Measurements from ENCODE around the gene EIPR1.
"Not testable (repeated sequence)": the region's sequence is repeated elsewhere in the genome, so short reads cannot be mapped to it uniquely, and the experiment has no call there.

Gene EIPR1

GRCh38 chr2:3357926-3358325 lies 19.7 kb downstream of the EIPR1 start:
- DNase-seq (ENCODE audit: low read depth in 2 of 2), result no peak

GRCh38 chr2:3357446-3357845 lies 20.2 kb downstream of the EIPR1 start:
- not testable (repeated sequence) for DNase-seq (ENCODE audit: low read depth in 2 of 2)

DNA sequence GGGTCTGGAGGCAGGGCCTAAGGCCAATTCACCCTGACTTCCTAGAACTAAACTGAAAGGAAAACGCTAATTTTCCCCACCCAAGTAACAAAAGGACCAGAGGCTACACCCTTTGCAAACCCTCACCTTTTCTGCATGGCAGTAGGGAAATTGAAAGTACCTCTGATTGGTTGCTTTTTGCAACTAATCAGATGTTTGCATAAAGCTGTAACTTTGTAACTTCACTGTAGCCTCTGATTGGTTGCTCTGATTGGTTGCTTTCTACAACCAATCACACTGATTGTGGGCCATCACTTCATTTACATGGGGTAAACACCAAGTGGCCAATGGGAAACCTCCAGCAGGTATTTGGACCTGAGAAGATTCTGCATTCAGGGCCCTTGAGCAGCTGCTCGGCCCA lies 20.8 kb downstream of the EIPR1 start:
- no peak for DNase-seq (ENCODE audit: low read depth in 2 of 2)

DNA sequence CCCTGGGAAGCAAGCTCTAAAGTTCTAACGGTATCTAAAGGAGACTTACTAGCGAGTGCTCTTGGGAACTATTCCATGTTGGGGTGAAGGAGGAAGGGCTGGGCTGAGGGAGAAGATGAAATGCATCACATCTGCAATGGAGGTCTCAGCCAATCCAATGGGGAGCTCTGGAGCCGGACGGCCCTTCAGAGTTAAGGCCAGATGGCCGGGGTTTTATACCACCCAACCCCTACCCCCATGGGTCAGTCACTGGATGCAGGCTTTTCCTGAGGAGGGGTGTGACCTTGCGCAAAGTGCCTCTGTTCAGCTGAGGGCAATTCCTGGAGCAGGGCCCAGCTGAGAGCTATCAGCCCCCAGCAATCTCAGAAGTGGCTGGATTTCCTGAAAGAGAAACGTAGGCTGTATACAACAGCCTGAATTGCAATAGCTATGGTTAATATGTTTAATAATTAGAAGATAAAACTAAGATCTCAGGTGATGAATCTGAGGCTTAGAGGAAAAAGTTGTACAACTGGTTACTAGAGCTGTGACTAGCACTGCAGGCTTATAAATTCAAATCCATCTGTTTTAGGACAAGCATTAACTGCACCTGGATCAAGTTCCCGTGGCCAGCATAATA lies 21.6 kb downstream of the EIPR1 start:
- DNase-seq (ENCODE audit: low read depth in 2 of 2), result no peak

- DNase-seq (ENCODE audit: low read depth in 2 of 2), result no peak
These were observed 22.6 kb downstream of the EIPR1 start for GRCh38 chr2:3354986-3355385.

- DNase-seq (ENCODE audit: low read depth in 2 of 2), result no peak
These were observed 28.4 kb downstream of the EIPR1 start for GRCh38 chr2:3349211-3349693.

DNA sequence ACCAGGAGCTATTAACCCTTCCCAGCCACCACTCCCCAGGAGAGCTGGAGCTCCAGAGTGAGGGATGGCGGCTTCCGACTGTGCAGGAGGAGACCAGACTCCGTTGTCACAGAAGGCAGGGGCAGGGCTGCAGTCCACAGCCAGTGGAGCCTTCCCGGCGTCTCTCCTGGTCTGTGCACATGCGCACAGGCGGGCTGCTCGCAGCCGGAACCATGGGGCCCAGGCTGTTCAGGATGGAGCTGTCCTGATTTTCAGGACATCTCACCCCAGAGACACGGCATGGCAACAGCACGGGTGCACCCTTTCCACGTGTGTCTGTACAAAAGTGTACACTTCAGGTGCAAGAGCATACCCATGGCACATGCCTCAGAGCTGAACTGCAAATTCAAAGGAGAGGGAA lies 28.9 kb downstream of the EIPR1 start:
- no peak for DNase-seq (ENCODE audit: low read depth in 2 of 2)

- no peak for DNase-seq (ENCODE audit: low read depth in 2 of 2)
These were observed 32.0 kb downstream of the EIPR1 start for GRCh38 chr2:3345621-3346020.

DNA sequence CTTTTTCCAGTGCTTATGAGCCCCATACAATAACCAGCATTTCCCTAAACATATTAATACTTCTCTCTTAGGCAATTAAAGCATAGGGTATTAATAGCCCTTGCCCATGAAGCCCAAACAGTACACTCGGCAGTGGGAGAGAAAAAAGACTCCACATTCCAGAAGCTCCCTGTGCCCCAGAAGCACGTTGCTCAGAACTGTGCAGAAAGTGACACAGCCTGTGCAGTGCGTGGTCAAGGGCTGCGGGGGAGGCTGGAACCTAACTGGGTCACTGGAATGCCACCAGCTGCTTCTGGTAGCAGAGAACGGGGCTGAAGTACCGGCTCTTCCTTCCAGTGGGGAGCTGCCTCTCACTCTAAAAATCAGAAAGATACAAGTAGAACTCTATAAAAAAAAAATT lies 32.7 kb downstream of the EIPR1 start:
- DNase-seq (ENCODE audit: low read depth in 2 of 2), result no peak

DNA sequence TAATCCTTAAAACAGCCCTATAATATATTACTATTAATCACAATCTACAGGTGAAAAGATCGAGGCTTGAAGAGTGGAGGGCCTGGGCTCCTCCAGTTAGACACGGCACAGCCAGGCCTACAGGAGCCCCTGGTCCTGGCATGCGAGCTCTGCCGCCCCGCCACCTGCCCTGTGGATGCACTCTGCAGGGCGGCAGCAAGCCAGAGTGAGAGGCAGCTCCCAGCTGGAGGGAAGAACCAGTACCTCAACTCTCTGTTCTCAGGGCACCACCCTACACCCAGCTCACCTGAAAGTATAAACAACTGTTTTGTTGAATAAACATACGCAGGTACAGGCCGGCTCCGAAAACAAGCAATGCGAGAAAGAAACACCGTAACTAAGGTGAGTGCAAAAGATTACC lies 34.6 kb downstream of the EIPR1 start:
- no peak for DNase-seq (ENCODE audit: low read depth in 2 of 2)

- no peak for DNase-seq (ENCODE audit: low read depth in 2 of 2)
These were observed 35.3 kb downstream of the EIPR1 start for GRCh38 chr2:3342324-3342723.

DNA sequence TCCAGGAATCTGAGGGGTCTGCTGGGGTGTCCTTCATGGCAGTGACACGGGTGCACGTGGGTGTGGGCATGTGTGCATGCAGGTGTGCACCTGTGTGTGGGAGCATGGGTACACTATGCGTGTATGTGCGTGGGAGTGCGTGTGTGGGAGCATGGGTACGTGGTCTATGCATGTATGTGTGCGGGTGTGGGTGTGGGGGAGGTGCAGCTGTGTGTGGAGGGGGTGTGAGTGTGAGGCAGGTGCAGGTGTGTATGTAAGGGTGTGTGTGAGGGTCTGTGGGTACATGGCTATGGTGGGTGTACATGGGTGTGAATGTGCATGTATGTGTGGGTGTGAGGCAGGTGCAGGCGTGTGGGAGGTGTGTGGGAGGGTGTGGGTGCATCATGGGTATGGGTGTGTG lies 36.3 kb downstream of the EIPR1 start:
- no peak for DNase-seq (ENCODE audit: low read depth in 2 of 2)

GRCh38 chr2:3340144-3340543 lies 37.5 kb downstream of the EIPR1 start:
- no peak for DNase-seq (ENCODE audit: low read depth in 2 of 2)

DNA sequence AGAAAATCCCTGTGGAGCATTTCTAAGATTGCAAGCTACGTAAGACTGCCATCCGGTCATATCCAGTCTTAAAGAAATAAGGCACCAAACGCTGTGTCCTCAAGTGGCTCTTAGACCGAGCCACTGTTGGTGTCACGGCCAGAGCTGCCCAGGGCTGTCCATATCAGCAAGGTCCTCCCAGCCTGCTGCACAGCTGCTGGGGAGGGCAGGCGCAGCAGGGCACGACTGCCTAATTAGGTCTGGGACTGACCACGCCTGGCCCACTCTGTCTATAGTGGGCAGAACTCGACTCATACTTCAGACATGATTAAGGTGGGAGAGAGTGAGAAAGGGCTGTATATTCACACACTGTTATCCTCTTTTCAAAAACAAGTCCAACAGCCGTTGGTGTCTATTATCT lies 39.3 kb downstream of the EIPR1 start:
- no peak for DNase-seq (ENCODE audit: low read depth in 2 of 2)

GRCh38 chr2:3336844-3337243 lies 40.8 kb downstream of the EIPR1 start:
- DNase-seq (ENCODE audit: low read depth in 2 of 2), result no peak

GRCh38 chr2:3334392-3335345 lies 42.9 kb downstream of the EIPR1 start:
- no peak for DNase-seq (ENCODE audit: low read depth in 2 of 2)

GRCh38 chr2:3332133-3332532 lies 45.5 kb downstream of the EIPR1 start:
- DNase-seq (ENCODE audit: low read depth in 2 of 2), result no peak

- DNase-seq (ENCODE audit: low read depth in 2 of 2), result no peak
These were observed 48.1 kb downstream of the EIPR1 start for GRCh38 chr2:3329491-3329890.

DNA sequence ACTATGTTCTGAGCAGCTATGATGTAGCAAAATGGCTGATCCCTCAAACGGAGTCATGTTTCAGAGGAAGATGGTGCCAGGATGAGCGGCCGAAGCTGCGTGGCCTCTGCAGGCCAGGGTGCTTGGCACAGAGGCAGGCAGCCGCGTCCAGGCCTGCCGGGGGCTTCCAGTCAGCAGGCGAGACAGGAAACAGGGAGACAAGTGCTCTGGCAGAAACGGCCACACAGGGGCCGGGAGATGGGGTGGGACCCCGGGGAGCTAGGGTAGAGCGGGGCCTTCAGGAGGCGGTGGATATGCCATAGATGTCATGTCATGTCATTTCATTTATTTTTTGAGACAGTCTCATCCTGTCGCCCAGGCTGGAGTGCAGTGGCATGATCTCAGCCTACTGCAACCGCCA lies 50.7 kb downstream of the EIPR1 start:
- DNase-seq (ENCODE audit: low read depth in 2 of 2), result no peak

- no peak for DNase-seq (ENCODE audit: low read depth in 2 of 2)
These were observed 51.5 kb downstream of the EIPR1 start for GRCh38 chr2:3326182-3326537.

- no peak for DNase-seq (ENCODE audit: low read depth in 2 of 2)
These were observed 52.0 kb downstream of the EIPR1 start for GRCh38 chr2:3325458-3326181.
